Heart right ventricle (tissue), 16 donors: ENCODE measurements around the gene C17orf114. TPM values are rescaled to one million over a fixed set of nuclear protein-coding genes. Genes with fewer than 3 reads are reported as not detected.

Experiments
- ATAC-seq, 8 donors: fragments of 200-7000 bp; cut with Tn5 transposase; one replicate each; pipeline ENCODE4 v1.9.1; 2020; ENCODE audit warnings: mild to moderate bottlenecking in 8 of 8, moderate library complexity in 8 of 8, moderate number of reproducible peaks in 1 of 8
- DNase-seq, 2 donors: peaks; one replicate each; pipeline ENCODE4 v3.0.0-alpha.2; 2020
- H3K27ac ChIP-seq, 10 donors: fragments of 200-600 bp; sonication (generic) in 2 of 10; one replicate each; pipeline versions ENCODE4 v1.5.0 to v1.8.0; 2020 to 2022; ENCODE audit warnings: mild to moderate bottlenecking in 3 of 10
- H3K27me3 ChIP-seq, 7 donors: fragments of 200-600 bp; one replicate each; pipeline ENCODE4 v1.8.0; 2021 to 2022; ENCODE audit warnings: mild to moderate bottlenecking in 2 of 7
- H3K36me3 ChIP-seq, 9 donors: fragments of 200-600 bp; sonication (generic) in 1 of 9; one replicate each; pipeline versions ENCODE4 v1.5.0 to v1.8.0; 2020 to 2022; ENCODE audit warnings: mild to moderate bottlenecking in 2 of 9
- H3K4me1 ChIP-seq, 9 donors: fragments of 200-600 bp; sonication (generic) in 1 of 9; one replicate each; pipeline versions ENCODE4 v1.5.0 to v1.8.0; 2020 to 2022; ENCODE audit warnings: mild to moderate bottlenecking in 4 of 9
- H3K4me3 ChIP-seq, 10 donors: fragments of 200-600 bp; sonication (generic) in 2 of 10; one replicate each; pipeline versions ENCODE4 v1.5.0 to v1.8.0; 2020 to 2022; ENCODE audit warnings: mild to moderate bottlenecking in 7 of 10, moderate library complexity in 2 of 10
- H3K9me3 ChIP-seq, 11 donors: fragments of 200-600 bp in 10 of 11; sonication (generic) in 2 of 11; one replicate each; pipeline versions ENCODE4 v1.5.0 to v1.8.0; 2013 to 2022; ENCODE audit warnings: mild to moderate bottlenecking in 2 of 11, control low read depth in 1 of 11, moderate library complexity in 1 of 11
- WGBS, 2 donors: extraction: QIAGEN DNeasy Blood & Tissue Kit; methylation state at CpG; one replicate each; pipeline ENCODE4 v1.1.7; 2013; ENCODE audit warnings: inconsistent platforms in 1 of 2; 5-methylcytosine and 5-hydroxymethylcytosine counted together
- intact Hi-C, 10 donors: fragments of 100-400 bp; cut with DNase I; formaldehyde crosslinking; loops; one replicate each; pipeline versions ENCODE4 v1.11.1 to v1.14.2; 2022
- polyA plus RNA-seq, 2 donors: library from polyadenylated mRNA; stranded (reverse); fragments of 200-250 nt; gene quantifications; one replicate each; pipeline ENCODE4 v1.2.3, GENCODE V29; 2013
- total RNA-seq, 10 donors: library from RNA; stranded (reverse); fragmentation: NEBNext Ultra II Directional in 3 of 10; extraction: Animal tissue kit (Norgen Biotek cat#: 25700) in 3 of 10; gene quantifications; one replicate each; pipeline versions ENCODE4 v1.2.1 to v1.2.4, GENCODE V29; 2021 to 2023
- TF ChIP-seq, protein P1 (sequence below), 9 donors: fragments of 200-600 bp; sonication (generic) in 2 of 9; IDR thresholded peaks; one replicate each; pipeline versions ENCODE4 v1.5.0 to v1.8.0; 2021 to 2022; ENCODE audit warnings: antibody characterized with exemption in 9 of 9, mild to moderate bottlenecking in 5 of 9, moderate library complexity in 1 of 9
- donor health status: Arrhythmogenic right ventricular cardiomyopathy.
- donor health status: ischemic (EF 13 %, LVEDD 7.1; RV severe dilation, severe dysfunction).
- donor health status: healthy with polysubstance abuse.
- donor health status: DM: no; HTN: yes; CAD: no.
- donor health status: DM: no; HTN: no; CAD: no.
- donor health status: ischemic (EF 25% LVEDD 6.9; RV normal size, moderate dysfunction).
- donor health status: ischemic (EF 25% LVEDD 5.7; RV mildly dilated, moderate dysfunction).
- donor health status: healthy.
- donor health status: DM: yes; HTN: yes; CAD: no.
- donor health status: Ischemic cardiomyopathy.
- donor health status: ischemic (EF 35%, LVEDD 5.7; RV mildly dilated, moderate dysfunction).
- donor health status: nonischemic (EF 11% LVEDD 7.7; RV severe dilation, severe dysfunction).
- donor health status: DM: yes; HTN: yes; CAD: no.
- donor health status: PGD.
- donor health status: ischemic (EF 29% LVEDD 5.4; RV normal size, mild dysfunction).
- donor health status: nonischemic (EF 23%, LVEDD 6.1; RV moderate dilation, normal function).

The C17orf114 gene

DNA sequence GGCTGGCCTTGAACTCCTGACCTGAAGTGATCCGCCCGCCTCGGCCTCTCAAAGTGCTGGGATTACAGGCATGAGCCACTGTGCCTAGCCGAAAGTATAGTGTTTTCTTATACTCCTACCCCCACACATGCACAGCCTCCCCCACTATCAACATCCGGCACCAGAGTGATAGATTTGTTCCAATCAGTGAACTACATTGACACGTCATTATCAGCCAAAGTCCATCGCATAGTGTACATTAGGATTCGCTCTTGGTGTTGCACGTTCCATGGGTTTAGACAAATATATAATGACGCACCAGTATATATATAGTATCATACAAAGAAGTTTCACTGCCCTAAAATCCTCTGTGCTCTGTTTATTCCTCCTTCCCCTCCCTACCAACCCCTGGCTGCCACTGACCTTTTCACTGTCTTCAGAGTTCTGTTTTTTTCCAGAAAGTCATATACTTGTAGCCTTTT, 42.3 kb downstream of the C17orf114 start:
- WGBS, 2 donors, result 67 to 70% methylated on average over 10 of the region's 10 CpGs
- TF ChIP-seq, protein P1, sequence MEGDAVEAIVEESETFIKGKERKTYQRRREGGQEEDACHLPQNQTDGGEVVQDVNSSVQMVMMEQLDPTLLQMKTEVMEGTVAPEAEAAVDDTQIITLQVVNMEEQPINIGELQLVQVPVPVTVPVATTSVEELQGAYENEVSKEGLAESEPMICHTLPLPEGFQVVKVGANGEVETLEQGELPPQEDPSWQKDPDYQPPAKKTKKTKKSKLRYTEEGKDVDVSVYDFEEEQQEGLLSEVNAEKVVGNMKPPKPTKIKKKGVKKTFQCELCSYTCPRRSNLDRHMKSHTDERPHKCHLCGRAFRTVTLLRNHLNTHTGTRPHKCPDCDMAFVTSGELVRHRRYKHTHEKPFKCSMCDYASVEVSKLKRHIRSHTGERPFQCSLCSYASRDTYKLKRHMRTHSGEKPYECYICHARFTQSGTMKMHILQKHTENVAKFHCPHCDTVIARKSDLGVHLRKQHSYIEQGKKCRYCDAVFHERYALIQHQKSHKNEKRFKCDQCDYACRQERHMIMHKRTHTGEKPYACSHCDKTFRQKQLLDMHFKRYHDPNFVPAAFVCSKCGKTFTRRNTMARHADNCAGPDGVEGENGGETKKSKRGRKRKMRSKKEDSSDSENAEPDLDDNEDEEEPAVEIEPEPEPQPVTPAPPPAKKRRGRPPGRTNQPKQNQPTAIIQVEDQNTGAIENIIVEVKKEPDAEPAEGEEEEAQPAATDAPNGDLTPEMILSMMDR (IDR thresholded peaks at IDR 0.05), result no peak
- Histone ChIP-seq H3K4me1 (peaks cover 0 to 10% (median 0%) of the 10 kb centered on the region in 9 donors), H3K9me3 (no peaks in the 10 kb centered on the region), H3K27ac (peak overlapping the region in 3 of 10 donors; percentile 28 to 73 (median 44)), H3K27me3 (peaks cover 0 to 24% (median 17%) of the 10 kb centered on the region in 7 donors), H3K4me3 (no peak overlapping the region), H3K36me3 (no peaks in the 10 kb centered on the region)
- no peak for DNase-seq
- ATAC-seq, result peak in 7 of 8 donors; percentile 42 to 81 (median 69)
- intact Hi-C loops, result no loop called here

DNA sequence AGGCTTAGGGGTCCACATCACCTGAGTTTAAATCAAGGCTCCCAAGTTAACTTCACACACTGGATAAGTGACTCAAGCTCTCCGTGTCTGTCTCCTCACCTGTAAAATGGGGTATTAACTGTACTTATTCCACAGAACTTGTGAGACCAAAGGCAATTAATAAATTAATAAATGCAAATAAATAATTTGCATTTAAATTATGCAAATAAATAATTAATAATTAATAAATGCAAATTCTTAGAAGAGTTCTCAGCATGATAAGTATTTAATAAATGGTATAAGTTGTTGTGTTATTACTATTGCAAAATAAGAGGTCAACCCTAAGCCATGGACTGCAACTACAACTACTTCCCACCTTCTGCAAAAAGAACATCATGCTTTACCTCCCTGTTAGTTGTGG, 48.7 kb downstream of the C17orf114 start:
- no peaks in the 10 kb centered on the region for H3K36me3 ChIP-seq
- intact Hi-C loops, result no loop called here
- 91 to 95% methylated on average over 1 of the region's 1 CpG for WGBS, 2 donors
- ATAC-seq, result no peak
- H3K9me3 ChIP-seq, result no peaks in the 10 kb centered on the region
- no peak for DNase-seq
- H3K27me3 ChIP-seq, result peaks cover 0 to 56% (median 46%) of the 10 kb centered on the region in 7 donors
- H3K4me1 ChIP-seq, result peaks cover 0 to 19% (median 2%) of the 10 kb centered on the region in 9 donors
- H3K4me3 ChIP-seq, result no peak overlapping the region
- H3K27ac ChIP-seq, result no peak overlapping the region
- TF ChIP-seq, protein P1 (IDR thresholded peaks at IDR 0.05), result no peak

DNA sequence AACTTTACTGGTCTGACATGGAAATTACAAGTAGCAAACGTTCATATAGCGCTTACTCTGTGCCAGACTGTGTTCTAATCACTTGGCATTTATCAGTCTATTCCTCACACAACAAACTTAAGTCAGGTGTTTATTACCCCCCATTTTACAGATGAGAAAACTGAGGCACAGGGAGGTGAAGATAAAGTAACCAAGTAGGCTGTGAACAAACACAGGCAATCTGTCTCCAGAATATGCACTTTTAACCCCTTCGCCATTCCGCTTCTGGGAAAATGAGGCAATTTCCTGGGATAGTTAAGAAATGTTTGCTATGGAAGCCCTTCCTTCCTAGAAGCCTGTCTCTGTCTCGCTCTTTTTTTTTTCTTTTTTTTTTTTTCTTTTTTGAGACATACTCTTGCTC, 50.2 kb downstream of the C17orf114 start:
- intact Hi-C loops, result no loop called here

More for the DNA sequence above, 50.2 kb downstream of the C17orf114 start:
- DNase-seq, result no peak
- TF ChIP-seq, protein P1 (IDR thresholded peaks at IDR 0.05), result no peak
- no peaks in the 10 kb centered on the region for H3K36me3 ChIP-seq
- peaks cover 0 to 34% (median 10%) of the 10 kb centered on the region in 9 donors for H3K4me1 ChIP-seq
- H3K27ac ChIP-seq, result no peak overlapping the region
- 51 to 68% methylated on average over 5 of the region's 5 CpGs for WGBS, 2 donors
- peaks cover 0 to 56% (median 38%) of the 10 kb centered on the region in 7 donors for H3K27me3 ChIP-seq
- ATAC-seq, result no peak
- no peaks in the 10 kb centered on the region for H3K9me3 ChIP-seq
- H3K4me3 ChIP-seq, result no peak overlapping the region

Other genes starting within 250 kb of the C17orf114 start
- gene MYBBP1A, start 246.9 kb downstream of the C17orf114 start, total RNA-seq, result 10 to 100 TPM; 18.7 to 30.3 (median 21.7) TPM
- 10 to 100 TPM; 25.4 to 25.7 TPM for gene MYBBP1A, start 246.9 kb downstream of the C17orf114 start, polyA plus RNA-seq
- gene GGT6, start 241.8 kb downstream of the C17orf114 start, total RNA-seq, result under 1 TPM in 4 of 10 donors, not detected in 6; 0.08 to 0.19 (median 0.12) TPM
- under 1 TPM; 0.03 to 0.15 TPM for gene GGT6, start 241.8 kb downstream of the C17orf114 start, polyA plus RNA-seq
- 10 to 100 TPM in 9 of 10 donors, 1 to 10 TPM in 1; 7.8 to 84.1 (median 23.4) TPM for gene SMTNL2, start 217.8 kb downstream of the C17orf114 start, total RNA-seq
- 10 to 100 TPM in 1 of 2 donors, 1 to 10 TPM in 1; 2.7 to 11.8 TPM for gene SMTNL2, start 217.8 kb downstream of the C17orf114 start, polyA plus RNA-seq
- 1 to 10 TPM in 1 of 10 donors, under 1 TPM in 6, not detected in 3; 0.11 to 1.3 (median 0.16) TPM for gene ALOX15, start 160.7 kb downstream of the C17orf114 start, total RNA-seq
- not detected for gene ALOX15, start 160.7 kb downstream of the C17orf114 start, polyA plus RNA-seq
- gene PELP1, start 98.2 kb downstream of the C17orf114 start, total RNA-seq, result 10 to 100 TPM; 28.6 to 41.9 (median 35.2) TPM
- gene PELP1, start 98.2 kb downstream of the C17orf114 start, polyA plus RNA-seq, result 10 to 100 TPM; 14.4 to 29.3 TPM
- gene ARRB2, start 91.7 kb downstream of the C17orf114 start, total RNA-seq, result 10 to 100 TPM; 10.8 to 53.5 (median 17.2) TPM
- 10 to 100 TPM; 13.4 to 33.4 TPM for gene ARRB2, start 91.7 kb downstream of the C17orf114 start, polyA plus RNA-seq
- 10 to 100 TPM; 11.9 to 21.7 (median 17.5) TPM for gene MED11, start 70.9 kb downstream of the C17orf114 start, total RNA-seq
- 10 to 100 TPM; 23.9 to 57.1 TPM for gene MED11, start 70.9 kb downstream of the C17orf114 start, polyA plus RNA-seq
- 1 to 10 TPM in 1 of 10 donors, under 1 TPM in 8, not detected in 1; 0.15 to 2.1 (median 0.38) TPM for gene ZMYND15, start 62.5 kb downstream of the C17orf114 start, total RNA-seq
- gene ZMYND15, start 62.5 kb downstream of the C17orf114 start, polyA plus RNA-seq, result under 1 TPM; 0.20 to 0.22 TPM
- gene CXCL16, start 62.4 kb downstream of the C17orf114 start, total RNA-seq, result 10 to 100 TPM in 1 of 10 donors, 1 to 10 TPM in 9; 2.8 to 29.6 (median 4.2) TPM
- gene CXCL16, start 62.4 kb downstream of the C17orf114 start, polyA plus RNA-seq, result 1 to 10 TPM; 1.5 to 3.3 TPM
- not detected for gene TM4SF5, start 30.4 kb downstream of the C17orf114 start, total RNA-seq
- not detected for gene TM4SF5, start 30.4 kb downstream of the C17orf114 start, polyA plus RNA-seq
- gene VMO1, start 16.0 kb downstream of the C17orf114 start, total RNA-seq, result 1 to 10 TPM in 1 of 10 donors, under 1 TPM in 7, not detected in 2; 0.38 to 2.1 (median 0.59) TPM
- 1 to 10 TPM; 1.2 to 1.8 TPM for gene VMO1, start 16.0 kb downstream of the C17orf114 start, polyA plus RNA-seq
- gene GLTPD2, start 13.4 kb downstream of the C17orf114 start, total RNA-seq, result under 1 TPM in 1 of 10 donors, not detected in 9; 0.25 TPM
- gene GLTPD2, start 13.4 kb downstream of the C17orf114 start, polyA plus RNA-seq, result not detected
- 100 to 1,000 TPM; 160 to 221 (median 176) TPM for gene PSMB6, start 6.2 kb downstream of the C17orf114 start, total RNA-seq
- gene PSMB6, start 6.2 kb downstream of the C17orf114 start, polyA plus RNA-seq, result 100 to 1,000 TPM; 151 to 386 TPM
- 10 to 100 TPM in 6 of 10 donors, 1 to 10 TPM in 4; 6.4 to 18.6 (median 10.4) TPM for gene PLD2, start 4.8 kb upstream of the C17orf114 start, total RNA-seq
- 10 to 100 TPM in 1 of 2 donors, 1 to 10 TPM in 1; 5.6 to 20.7 TPM for gene PLD2, start 4.8 kb upstream of the C17orf114 start, polyA plus RNA-seq
- gene MINK1, start 31.0 kb upstream of the C17orf114 start, total RNA-seq, result 10 to 100 TPM; 26.4 to 54.1 (median 33.5) TPM
- 10 to 100 TPM; 17.3 to 52.3 TPM for gene MINK1, start 31.0 kb upstream of the C17orf114 start, polyA plus RNA-seq
- under 1 TPM in 9 of 10 donors, not detected in 1; 0.28 to 0.86 (median 0.39) TPM for gene C17orf107, start 97.2 kb upstream of the C17orf114 start, total RNA-seq
- under 1 TPM; 0.44 to 0.57 TPM for gene C17orf107, start 97.2 kb upstream of the C17orf114 start, polyA plus RNA-seq
- 1 to 10 TPM in 3 of 10 donors, under 1 TPM in 7; 0.19 to 1.6 (median 0.53) TPM for gene CHRNE, start 100.8 kb upstream of the C17orf114 start, total RNA-seq
- gene CHRNE, start 100.8 kb upstream of the C17orf114 start, polyA plus RNA-seq, result under 1 TPM; 0.44 to 0.71 TPM
- under 1 TPM in 5 of 10 donors, not detected in 5; 0.15 to 0.53 (median 0.39) TPM for gene GP1BA, start 129.9 kb upstream of the C17orf114 start, total RNA-seq
- gene GP1BA, start 129.9 kb upstream of the C17orf114 start, polyA plus RNA-seq, result under 1 TPM; 0.04 to 0.15 TPM
- 100 to 1,000 TPM; 181 to 312 (median 242) TPM for gene SLC25A11, start 137.7 kb upstream of the C17orf114 start, total RNA-seq
- gene SLC25A11, start 137.7 kb upstream of the C17orf114 start, polyA plus RNA-seq, result 100 to 1,000 TPM; 126 to 127 TPM
- 100 to 1,000 TPM in 1 of 10 donors, 10 to 100 TPM in 9; 65.0 to 104 (median 80.9) TPM for gene RNF167, start 137.9 kb upstream of the C17orf114 start, total RNA-seq
- 100 to 1,000 TPM; 132 to 202 TPM for gene RNF167, start 137.9 kb upstream of the C17orf114 start, polyA plus RNA-seq
- 100 to 1,000 TPM; 144 to 376 (median 160) TPM for gene PFN1, start 146.2 kb upstream of the C17orf114 start, total RNA-seq
- 100 to 1,000 TPM; 170 to 830 TPM for gene PFN1, start 146.2 kb upstream of the C17orf114 start, polyA plus RNA-seq
- 1,000 to 10,000 TPM in 2 of 10 donors, 100 to 1,000 TPM in 8; 609 to 1,418 (median 746) TPM for gene ENO3, start 148.8 kb upstream of the C17orf114 start, total RNA-seq
- gene ENO3, start 148.8 kb upstream of the C17orf114 start, polyA plus RNA-seq, result 1,000 to 10,000 TPM in 1 of 2 donors, 100 to 1,000 TPM in 1; 143 to 1,668 TPM
- 100 to 1,000 TPM in 9 of 10 donors, 10 to 100 TPM in 1; 95.5 to 189 (median 135) TPM for gene SPAG7, start 165.5 kb upstream of the C17orf114 start, total RNA-seq
- gene SPAG7, start 165.5 kb upstream of the C17orf114 start, polyA plus RNA-seq, result 100 to 1,000 TPM; 134 to 157 TPM
- 10 to 100 TPM; 26.0 to 42.0 (median 33.7) TPM for gene CAMTA2, start 185.3 kb upstream of the C17orf114 start, total RNA-seq
- gene CAMTA2, start 185.3 kb upstream of the C17orf114 start, polyA plus RNA-seq, result 10 to 100 TPM; 43.1 to 74.3 TPM
- gene INCA1, start 195.2 kb upstream of the C17orf114 start, total RNA-seq, result 1 to 10 TPM; 1.8 to 2.9 (median 2.2) TPM
- 1 to 10 TPM in 1 of 2 donors, under 1 TPM in 1; 0.83 to 7.8 TPM for gene INCA1, start 195.2 kb upstream of the C17orf114 start, polyA plus RNA-seq
- gene KIF1C, start 195.6 kb upstream of the C17orf114 start, total RNA-seq, result 100 to 1,000 TPM; 565 to 826 (median 598) TPM
- gene KIF1C, start 195.6 kb upstream of the C17orf114 start, polyA plus RNA-seq, result 100 to 1,000 TPM; 141 to 158 TPM
- under 1 TPM in 3 of 10 donors, not detected in 7; 0.11 to 0.14 (median 0.12) TPM for gene SLC52A1, start 233.1 kb upstream of the C17orf114 start, total RNA-seq
- gene SLC52A1, start 233.1 kb upstream of the C17orf114 start, polyA plus RNA-seq, result not detected